Measurements from ENCODE around the gene CHD2. TPM values are rescaled to one million over a fixed set of nuclear protein-coding genes. Genes with fewer than 3 reads are reported as not detected.

The CHD2 gene
- total RNA-seq, 1 donor from 2014 or later: 67.0 TPM

DNA sequence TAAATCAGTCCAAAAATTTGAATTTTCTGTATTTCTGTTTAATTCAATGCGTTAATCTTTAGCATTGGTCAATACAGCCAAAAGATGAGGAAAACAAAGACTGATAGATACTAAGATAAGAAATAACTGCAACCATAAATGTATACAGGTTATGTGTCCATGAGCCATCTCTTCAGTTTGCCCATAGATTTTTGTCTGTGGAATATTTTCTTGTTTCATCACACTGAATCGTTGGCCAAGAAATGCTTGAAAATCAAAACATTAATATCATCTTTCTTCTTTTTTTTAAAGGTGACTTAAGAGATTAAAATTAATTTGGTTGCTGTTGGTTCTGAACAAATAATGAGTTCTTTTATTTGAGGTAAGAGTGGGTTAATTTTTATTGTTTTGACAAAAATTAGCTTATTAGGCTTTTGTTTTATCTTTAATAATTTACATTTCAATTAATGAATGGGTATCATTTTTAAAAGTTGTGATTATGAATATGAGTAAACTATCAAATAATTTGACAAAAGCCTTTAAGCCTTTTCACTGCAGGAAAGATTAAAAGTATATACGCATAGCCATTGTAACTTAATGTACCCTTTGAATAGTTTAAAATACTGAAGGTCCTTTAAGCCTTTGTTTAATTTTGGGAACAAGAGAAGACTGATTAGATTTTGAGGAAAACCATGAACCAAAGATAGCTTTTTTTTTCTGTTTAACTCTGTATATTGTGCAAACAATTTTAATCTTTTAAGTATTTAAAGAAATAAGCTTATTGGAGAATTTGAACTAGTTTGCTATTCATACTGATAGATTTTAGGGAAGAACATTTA is 14.7 kb upstream of the CHD2 start:
- no peak for DNase-seq

DNA sequence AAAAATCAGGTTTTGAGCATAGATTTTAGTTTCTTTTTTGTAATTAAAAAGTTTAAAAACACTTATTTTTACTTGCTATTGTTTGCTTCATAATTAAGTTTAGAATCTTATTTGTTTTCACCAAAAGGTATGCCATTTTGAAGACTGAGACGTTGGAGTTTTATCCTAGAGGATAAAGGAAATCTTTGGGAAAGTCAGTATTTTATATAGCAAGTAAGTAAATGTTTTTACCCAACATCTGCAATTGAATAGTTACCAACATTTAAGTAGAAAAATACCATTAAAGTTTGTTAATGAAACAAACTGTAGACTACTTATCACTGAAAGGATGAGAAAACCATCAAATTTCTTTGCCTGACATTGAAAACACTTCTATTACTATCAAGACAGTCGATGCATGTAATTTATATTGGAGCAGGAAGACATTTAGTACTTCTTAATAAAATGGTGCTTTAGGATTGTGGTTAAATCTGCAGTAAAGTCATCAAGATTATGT is 14.0 kb upstream of the CHD2 start:
- peak; percentile 15 for DNase-seq

DNA sequence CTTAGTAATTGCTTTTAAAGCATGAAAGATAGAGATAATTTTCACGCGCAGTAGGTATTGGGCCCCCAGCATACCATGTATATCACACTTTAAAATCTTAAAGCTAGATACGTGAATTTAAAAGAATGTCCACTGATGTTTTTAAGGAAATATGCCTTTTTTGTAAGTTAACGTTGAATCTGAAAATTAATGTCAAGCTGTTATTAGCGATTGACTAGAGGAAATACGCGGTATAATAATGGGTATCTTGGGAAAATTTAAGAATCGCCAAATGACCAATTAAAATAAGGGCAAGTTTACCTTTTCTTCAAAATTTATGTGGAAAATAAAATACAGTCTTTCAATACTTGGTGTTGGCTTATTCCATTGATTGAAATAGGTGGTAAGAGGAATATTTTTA is 13.3 kb upstream of the CHD2 start:
- DNase-seq: no peak

DNA sequence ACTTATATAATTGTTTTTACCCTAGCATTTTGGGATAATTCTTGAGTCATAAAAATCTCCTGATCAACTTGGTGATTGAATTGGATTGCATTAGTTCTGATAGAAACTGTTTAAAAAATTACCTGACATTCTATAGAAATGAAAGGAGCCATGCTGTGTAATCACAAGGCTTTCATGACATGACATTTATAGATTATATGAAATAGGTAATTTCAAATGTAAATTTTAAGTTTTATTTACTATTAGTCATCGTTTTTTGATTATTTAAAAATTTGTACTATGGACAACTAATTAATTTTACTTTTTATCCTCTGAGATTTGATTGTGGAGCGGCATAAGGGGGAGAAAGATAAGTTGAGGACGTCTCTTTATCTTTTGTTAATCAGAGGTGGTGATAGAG is 12.3 kb upstream of the CHD2 start:
- no peak for DNase-seq

DNA sequence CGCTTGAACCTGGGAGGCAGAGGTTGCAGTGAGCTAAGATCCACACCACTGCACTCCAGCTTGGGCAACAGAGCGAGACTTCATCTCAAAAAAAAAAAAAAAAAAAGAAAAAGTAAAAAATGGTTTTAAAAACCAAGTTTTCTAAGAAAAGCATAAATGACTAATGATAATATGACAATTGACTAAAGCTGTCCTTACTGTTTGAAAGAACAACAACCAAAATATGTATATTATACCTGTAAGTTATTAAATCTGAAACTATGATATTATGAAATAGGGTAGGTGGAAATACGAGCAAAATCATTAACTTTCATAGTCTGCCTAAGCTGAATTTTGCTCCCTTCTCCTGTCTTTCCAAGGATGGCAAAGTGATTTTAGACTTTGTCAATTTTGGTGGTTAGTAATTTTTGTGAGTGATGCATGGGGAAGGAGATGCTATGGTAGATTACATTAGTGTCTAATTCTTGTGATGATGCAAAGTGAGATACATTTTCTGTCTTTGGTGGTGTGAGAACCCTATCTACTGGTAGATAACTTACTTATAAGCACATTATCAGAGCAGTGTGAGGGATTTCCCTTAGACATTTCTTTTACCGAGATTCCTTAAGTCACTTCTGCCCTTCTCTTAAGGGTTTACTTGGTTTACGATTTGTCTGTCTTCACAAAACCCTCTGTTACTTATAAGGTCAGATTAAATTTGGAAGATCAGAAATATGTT is 10.6 kb upstream of the CHD2 start:
- no peak for DNase-seq

DNA sequence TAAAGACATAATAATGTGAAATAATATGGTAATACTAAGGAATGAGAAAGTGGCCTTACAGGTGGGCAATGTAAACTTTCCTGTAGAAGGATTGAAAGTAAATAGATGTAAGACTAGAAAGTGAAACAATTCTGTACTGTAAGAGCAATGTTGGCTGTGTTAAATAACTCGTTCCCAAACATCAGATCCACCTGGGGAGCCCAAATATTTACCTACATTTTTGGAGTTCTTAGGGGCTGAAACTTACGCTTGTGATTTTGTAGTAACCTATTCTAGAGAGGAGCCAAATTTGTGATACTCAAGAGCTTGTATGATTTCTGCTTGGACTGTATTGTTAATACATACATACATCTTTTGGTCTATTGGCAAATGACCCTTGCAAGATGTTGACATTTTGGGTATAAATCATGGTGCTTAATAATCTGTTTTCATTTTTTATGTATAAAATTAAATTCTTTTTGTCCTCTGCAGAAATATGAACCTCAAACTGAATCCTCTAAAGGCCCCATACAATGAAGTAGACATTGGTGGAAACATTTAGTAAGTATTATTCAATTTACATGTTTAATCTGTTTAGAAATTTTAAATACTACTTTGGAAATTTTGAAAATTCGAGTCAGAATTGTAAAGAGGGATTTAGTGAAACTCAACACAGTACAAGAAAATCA is 8.5 kb upstream of the CHD2 start:
- no peak for DNase-seq

DNA sequence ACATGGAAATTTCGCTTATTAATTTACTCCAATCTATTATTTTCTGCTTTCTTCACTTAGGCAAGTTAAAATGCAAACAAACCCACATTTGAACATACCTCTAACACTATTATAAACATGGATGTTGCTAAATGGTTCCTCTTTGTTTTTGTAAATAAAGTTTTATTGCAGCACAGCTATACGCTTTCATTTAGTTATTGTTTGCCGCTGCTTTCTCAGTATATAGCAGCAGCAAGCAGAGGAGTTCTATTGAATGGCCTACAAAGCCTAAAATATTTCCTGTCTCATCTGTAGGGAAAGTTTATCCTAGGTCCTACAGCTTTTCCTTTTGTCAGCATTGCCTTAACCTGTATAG is 7.9 kb upstream of the CHD2 start:
- DNase-seq: no peak

DNA sequence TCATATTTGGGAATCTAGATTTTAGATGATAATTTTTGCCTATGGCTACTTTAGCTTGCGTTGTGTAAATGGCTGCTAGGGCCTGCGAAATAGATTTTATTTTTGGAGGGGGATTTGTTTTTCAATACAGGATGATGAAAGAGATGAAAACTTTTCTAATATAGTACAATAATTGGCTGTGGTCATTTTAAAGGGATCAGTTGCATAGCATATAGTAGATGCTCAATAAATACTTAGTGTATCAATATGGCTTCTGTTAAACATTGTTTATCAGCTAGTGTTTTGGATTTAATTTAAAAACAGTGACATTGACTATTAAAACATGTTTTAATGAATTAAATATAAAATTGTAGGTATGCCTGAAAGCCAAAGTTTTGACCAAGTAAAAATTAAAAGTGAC is 6.9 kb upstream of the CHD2 start:
- no peak for DNase-seq

DNA sequence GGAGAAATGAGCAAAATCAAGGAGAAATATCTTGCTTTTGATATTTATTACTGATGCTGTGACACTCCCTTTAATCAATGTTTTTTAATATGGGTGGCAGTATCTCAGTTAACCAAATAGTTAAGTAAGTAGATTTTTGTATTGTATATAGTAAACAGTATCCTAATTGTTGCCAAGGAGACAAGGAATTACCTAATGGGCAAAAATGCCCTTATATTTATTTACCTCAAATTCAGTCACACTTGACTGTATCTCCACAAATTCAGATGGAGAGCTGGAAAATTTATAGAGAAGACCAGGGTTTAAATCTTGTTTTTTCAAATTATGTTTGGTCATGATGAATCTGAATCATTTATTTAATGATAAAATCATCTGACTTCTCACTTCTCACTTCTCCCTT is 3.6 kb upstream of the CHD2 start:
- DNase-seq: no peak

DNA sequence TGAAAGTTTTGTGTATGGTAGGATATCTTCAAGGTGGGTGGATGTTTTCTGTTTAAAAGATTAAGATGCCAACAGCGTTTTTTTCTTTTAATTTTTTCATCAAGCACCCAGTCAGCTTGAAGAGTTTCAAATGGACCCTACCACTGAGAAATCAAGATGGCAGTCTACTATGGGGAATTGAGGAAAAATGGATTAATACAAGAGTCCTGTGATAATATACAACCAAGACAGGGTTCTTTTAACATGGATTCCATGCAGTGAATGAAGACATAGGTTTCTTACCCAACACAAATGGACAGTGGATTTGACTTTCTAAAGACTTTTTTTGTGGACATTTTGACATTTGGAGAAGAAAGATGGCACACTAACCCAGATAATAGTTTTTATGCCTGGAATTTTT is 2.5 kb upstream of the CHD2 start:
- no peak for DNase-seq

DNA sequence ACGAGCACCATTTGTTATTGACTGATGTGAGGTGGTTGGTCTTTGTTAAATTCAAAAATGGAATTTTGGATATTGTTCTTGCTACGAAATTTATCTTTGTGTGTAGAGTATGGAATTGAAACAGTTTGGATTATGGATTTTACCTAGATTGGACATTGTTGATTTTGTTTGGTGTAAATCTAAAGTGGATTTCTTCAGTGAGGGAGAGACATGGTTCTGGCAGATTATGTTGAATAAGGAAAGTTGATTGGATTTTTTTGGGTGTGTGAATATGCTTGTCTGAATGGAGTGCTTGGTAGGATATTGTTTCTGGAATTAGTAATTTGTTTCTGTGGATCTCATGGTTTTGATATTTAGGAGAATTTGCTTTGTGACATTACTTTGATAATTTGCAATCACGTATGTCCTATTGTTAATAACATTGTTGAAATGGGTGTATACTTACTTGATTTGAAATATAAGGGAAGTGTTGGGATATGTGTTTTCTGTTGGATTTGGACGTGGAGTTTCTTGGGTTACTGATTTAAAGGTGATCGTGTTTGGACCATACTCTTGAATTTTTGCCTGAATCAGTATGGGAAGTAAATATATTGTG is 1.0 kb upstream of the CHD2 start:
- DNase-seq: no peak

DNA sequence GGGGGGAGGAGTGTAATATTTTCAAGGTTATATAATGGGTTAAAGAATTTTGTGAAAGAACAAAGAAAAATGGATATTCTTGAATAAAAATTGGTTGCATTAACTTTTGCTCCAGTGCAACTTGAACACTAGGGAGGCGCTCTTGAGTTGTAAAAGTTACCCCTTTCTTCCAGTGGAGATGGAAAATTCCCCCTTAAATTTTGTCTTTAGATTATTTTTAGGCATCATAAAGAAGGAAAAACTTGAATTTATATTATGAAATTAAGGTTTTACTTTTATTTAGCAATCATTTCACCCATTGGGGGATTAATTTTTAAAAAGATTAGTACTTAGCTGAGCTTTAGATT is 550 bp upstream of the CHD2 start:
- DNase-seq: no peak

DNA sequence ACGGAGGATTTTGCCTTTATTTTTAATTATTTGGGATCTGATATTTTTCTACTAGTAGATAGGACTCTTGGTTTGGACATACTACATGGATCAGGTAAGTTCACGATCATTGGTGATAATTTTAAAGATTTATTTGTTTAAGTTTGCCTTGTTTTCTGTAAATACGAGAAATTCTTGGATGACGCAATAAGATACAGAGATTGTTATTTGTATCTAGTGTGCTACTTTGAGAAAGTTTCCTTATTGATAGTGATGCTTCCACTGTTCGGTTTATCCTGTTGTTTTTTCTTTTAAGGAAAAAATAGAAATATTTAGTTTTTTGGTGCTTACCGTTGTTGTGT is 577 bp downstream of the CHD2 start:
- peak; percentile 22 for DNase-seq

DNA sequence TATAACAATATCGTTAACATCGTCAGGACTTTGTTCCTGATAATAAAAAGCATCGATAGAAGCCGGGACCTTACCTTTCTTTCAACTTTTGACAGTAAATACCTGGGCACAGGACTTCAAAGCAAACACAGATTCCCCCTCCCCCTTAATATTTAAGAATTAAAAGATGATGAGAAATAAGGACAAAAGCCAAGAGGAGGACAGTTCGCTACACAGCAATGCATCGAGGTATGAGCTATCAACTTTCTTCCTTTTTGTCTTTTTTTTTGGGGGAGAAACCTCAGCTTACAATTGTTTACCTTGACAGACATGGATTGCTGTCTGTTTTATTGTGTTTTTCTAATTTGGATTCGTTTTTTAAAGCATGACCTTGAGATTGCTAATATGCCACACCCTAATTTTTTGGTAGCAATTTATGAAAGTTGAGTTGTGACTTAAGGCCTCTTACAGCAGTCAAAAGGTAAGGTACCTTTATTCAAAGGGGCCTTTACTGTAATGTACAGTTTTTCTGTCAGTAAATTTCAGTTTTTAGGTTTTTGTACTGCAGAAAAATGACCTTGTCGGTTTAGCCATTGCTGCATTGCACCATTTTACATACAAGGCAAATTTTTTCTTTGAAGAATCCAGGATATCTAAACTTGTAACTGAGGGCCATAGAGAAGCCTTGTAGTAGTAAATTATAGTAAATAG is 1.1 kb downstream of the CHD2 start:
- DNase-seq: peak; percentile 32

DNA sequence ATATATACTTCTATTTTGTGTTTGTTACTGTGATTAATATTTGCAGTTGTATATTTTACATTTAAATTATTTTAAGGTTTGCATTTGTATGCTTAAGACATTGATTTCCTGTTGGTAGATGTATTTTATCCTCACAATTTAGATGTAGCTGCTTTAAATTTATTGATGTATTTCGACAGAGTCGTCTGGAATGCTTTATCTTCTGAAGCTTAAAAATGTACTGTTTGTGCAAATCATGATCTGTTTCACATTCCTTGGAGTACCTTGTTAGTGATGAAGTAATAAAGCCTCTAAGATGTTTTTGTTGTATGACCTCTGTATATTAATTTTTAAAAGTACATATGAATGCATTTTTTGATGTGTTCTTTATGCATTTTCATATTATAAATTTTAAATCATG is 1.9 kb downstream of the CHD2 start:
- DNase-seq: no peak

DNA sequence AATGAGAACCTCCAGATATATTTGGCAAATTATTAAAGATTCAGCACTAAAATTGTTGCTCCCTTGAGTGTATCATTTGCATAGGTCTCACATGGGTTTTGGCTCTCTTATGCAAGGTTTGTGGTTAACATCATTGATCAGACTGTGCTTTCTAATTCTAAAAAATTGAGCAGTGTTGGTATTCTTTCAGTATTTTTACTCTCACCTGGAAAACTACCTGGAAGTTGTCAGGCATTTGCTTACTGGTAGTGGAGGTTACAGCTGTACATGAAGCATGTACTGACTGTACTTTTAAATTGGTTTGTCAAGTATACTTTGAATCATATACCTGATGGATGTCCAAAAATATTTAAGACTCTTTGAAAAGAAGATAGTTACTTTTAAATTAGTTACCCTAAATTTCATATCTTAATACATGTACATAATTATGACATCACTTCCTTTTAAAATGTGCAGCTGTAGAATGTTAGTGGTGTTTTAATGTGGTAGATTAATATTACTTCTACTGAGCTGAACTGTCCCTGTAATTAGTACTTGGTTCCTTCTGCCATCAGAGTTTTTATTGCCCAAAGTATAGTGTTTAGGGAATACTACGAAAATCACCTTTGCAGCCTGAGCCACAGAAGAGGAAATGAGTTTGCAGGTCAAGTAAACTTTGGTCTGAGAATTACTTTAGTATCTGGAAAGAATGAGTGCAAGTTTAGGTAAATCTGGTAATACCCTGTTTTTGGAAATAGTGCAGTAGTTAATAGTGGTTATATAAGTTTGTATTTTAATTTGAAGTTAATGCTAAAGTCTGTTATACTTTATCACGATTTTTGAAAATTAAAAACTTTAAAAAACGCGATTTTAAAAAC is 2.8 kb downstream of the CHD2 start:
- peak; percentile 45 for DNase-seq

DNA sequence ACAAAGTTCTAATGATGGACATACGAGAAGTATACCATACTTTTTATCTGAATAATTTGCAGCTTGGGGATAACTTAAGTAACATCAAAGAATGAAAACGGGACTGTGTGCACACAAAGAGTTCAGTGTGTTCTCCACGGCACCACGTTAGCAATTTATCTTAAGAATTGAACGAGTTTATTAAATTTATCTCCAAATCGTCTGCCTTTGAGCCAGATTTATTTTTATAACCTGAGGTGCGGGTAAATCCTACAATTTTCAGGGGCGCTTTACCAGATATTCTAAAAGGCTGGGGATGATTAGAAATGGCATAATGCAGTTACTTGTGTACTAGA is 3.5 kb downstream of the CHD2 start:
- no peak for DNase-seq

DNA sequence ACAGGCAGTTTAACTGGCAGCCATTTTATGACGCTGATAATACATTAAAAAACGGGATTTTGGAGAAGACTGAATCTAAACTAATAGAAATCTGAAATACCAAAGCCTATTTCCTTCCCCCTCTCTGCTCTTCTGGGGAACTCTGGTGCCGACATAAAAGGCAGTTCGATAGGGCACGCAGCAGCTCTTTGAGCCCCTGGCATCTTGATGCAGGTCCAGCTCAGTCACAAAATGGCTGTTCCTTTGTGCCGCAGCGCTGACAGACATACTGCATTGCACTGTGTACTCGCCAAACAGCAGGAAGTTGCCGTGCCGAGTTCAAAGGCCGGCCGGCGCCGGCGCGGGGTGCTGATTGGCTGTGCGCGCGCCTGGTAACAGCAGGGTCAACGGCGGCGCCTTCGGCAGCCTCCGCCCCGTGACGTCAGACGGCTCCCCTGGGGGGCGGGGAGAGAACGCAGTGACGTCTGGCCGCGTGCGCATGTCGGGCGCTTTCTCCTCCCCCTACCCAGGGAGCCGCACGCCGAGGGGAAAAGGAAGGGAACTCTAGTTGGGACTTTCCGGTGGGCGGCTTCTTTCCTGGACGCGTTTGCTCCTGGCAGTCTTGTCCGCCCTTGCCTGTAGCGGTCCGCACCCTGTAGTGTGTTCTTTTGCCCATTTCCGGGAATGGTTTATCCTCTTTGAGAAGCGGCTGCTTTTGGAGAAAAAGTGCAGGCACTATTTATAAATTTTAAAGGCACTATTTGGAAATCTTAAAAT is 4.0 kb downstream of the CHD2 start:
- DNase-seq: peak; percentile 99

DNA sequence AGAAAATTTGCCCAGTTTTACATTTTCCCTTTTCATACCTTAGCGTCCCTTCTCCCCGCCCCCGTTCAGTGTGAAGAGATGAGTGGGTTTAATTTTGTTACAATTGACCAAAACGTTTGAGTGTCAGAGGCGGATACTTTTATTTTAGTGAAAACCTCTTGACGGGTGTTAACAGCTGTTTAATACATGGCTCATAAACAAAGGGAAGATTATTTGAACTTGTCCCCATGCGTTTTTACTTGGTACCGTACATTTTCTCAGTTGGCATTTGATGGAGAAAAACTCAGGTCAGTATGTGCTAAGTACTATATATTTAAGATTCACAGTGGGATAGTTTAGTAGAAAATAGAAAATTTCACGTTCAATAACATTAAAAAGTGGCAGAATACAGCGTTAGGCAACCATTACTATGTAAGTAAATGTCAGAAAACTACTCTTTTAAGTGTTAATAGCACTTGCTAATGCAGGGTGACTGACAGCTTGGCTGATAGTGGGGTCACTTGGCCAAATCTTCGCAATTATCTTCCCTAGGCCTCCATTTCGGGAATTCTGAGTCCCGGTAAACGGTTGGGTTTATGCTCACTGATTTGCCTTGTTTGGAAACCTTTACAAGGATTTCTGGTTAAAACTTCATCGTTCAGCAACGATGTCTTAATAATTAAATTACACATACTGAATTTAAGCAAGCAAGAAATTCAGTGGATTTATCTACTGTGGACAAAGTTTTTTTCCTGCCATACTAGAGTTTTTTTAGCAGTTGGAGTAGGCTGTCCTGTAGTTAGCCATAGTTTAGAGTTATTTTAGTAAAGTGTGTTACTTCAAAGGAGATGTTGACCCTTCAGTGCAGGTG is 4.8 kb downstream of the CHD2 start:
- DNase-seq: peak; percentile 28

DNA sequence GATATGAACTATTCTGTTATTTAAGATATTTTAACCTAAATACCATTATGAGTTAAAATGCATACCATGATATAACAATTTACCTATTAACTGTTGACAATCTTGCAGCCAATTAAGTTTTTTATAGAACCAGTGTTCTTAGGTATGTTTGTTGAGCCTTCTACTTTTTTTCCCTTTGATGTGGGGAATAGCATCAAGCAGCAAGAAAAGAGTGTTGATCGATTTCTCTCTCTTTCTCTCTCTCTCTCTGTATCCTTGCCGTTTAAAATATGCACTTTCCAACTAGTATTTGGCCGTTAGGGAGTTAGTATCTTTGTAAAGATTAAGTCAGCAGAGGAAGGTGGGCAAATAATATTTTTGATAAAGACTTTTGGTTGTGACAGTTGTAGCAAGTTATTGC is 5.9 kb downstream of the CHD2 start:
- no peak for DNase-seq
